Embryonic facial prominence (tissue), 1 donor: ENCODE measurements around the gene OR13H1.
"Not testable (repeated sequence)": the region's sequence is repeated elsewhere in the genome, so short reads cannot be mapped to it uniquely, and the experiment has no call there.

Experiments
- DNase-seq: peaks from one replicate; pipeline ENCODE4 v3.0.0-alpha.2; 2016; ENCODE audit errors: extremely low spot score

OR13H1 gene

DNA sequence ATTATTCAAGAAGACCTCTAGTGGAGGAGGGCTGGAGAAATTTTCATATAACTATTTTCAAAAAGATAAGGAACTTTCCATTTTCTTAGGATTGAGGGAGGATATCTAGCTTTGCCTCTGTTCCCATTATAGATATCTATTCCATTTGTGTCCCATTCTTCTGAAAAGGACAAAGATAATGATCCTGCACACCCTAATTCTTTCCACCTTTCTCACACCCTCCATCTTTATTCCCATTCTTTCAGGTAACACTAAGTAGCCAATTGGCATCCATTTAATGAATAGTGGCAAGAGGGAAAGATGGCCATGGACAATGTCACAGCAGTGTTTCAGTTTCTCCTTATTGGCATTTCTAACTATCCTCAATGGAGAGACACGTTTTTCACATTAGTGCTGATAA, at the start of gene OR13H1:
TSS of gene OR13H1 (plus strand) at position 301 of the 400 bp plus-strand sequence. CDS start at position 301, 0 bp downstream.
- no peak for DNase-seq

DNA sequence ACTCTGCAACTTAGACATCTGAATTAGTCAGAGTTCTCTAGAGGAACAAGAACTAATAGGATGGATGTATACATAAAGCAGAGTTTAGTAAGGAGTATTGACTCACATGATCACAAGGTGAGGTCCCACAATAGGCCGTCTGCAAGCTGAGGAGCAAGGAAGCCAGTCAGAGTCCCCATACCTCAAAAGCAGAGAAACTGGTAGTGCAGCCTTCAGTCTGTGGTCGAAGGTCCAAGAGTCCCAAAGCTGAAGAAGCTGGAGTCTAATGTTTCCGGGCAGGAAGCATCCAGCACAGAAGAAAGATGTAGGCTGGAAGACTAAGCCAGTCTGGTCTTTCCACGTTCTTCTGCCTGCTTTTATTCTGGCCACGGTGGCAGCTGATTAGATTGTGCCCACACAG, 42.3 kb upstream of the OR13H1 start:
- not testable (repeated sequence) for DNase-seq

- no peak for DNase-seq
Measured at GRCh38 chrX:131513159-131513914, 30.5 kb upstream of the OR13H1 start.

GRCh38 chrX:131521824-131522223, 22.1 kb upstream of the OR13H1 start:
- no peak for DNase-seq

GRCh38 chrX:131544218-131544617, 344 bp downstream of the OR13H1 start:
- DNase-seq = no peak

DNA sequence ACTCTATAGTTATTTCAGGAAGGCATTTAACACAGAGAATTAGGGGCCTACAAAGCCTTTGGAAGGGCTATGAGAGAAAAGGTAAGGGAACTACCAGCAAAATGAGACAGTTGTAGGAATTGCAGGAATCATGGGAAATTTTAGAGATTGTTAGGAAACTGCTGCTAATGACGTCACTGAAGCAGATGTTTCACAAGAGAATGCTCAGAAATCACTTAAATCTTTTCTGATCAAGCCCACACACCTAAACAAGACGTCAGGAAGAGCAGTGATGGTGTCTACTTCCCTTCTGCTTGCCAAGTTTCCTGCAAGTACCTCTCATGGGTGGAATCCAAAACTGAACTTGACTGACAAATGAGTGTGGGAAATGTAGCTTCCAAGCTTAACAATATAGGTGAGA, 5.1 kb downstream of the OR13H1 start:
- DNase-seq = no peak

GRCh38 chrX:131552453-131552852, 8.6 kb downstream of the OR13H1 start:
- not testable (repeated sequence) for DNase-seq

- no peak for DNase-seq
Measured at GRCh38 chrX:131558562-131558961, 14.7 kb downstream of the OR13H1 start.

DNA sequence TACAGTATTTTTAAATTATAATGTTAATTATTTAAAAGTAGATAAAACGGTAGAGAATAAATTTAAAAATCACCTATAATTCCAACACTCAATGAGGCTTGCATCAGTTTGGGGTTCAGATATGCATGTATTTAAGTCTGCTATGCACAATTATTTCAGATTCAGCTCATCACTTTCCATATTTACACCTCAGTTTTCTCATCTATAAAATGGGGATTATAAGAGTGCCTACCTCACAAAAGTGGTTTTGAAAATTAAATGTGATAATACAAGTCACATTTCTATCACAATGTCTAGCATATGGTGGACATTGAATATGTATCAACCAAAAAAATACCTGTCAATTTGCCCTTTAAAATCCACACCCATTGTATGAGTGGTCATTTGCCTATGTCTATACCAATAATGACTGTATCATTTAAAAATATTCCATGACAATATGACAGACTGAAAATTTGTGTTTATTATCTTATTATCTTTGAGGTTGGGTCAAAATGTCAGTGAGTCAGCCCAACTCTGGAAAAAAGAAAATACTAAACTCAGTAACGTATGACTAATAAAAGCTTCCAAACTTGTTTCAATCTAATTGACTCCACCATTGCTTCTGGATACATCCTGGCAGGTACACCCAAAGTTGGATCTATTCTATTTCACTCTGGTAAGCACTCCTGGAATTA, 20.8 kb downstream of the OR13H1 start:
- no peak for DNase-seq

DNA sequence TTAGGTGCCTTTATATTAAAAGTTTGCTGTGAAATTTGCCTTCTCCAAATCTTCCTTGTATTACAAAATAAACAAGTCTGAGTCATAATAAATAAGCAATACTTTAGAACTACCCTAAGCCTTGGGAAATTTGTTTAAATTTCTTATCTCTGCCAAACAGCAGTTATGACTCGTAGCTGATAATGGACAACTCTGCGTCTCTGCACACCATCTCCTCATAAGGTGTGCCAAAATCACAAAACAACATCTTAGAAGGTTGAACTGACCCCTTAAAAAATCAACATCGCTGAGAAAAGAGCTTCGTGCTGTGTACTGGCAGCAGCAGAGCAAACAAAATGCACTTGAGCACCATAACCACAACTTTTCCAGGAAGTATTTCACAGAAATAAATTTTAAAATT, 22.0 kb downstream of the OR13H1 start:
- DNase-seq = no peak

DNA sequence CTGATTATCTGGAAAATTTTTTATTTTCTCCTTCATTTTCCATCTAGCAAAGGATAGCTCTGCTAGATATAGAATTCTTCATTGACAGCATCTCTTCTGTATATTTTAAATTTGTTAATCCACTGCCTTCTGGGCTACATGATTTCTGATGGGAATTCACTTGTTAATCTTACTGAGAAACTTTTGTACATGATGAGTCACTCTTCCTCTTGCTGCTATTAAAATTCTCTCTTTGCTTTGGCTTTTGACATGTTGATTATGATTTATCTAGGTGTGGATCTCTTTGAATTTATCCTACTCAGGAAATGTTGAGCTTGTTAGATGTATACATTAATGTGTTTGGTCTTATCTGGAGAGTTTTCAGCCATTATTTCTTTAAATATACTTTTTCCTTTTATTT, 27.5 kb downstream of the OR13H1 start:
- DNase-seq = no peak

DNA sequence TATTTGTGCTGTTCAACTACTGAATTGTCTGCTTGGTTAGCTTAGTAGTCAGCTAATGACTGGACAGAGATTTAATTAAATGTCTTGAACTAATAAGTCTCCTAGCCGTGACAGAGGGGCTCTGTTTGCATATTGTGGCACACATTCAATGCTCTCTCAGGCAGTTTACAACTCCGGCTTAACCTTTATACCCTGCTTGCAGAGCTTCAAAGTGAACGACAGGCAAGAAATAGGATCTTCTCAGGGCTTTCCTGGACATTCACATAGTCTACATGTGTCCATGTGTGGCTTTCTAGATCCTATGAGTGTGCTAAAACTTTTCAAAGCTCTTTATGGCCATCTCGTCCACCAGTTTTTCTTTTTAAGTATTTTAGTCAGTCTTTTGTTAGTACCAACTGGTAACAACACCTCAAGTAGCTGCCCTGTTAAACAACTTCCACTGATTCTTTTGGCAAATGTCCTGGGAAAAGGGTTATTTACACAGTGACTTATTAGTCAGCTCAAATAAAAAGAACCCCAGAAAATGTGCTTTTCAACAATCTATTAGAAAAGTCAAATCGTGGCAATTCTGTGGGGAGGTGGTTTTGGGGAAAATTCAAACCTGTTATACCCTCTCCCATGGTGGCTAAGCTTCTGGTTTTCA, 28.6 kb downstream of the OR13H1 start:
- no peak for DNase-seq

DNA sequence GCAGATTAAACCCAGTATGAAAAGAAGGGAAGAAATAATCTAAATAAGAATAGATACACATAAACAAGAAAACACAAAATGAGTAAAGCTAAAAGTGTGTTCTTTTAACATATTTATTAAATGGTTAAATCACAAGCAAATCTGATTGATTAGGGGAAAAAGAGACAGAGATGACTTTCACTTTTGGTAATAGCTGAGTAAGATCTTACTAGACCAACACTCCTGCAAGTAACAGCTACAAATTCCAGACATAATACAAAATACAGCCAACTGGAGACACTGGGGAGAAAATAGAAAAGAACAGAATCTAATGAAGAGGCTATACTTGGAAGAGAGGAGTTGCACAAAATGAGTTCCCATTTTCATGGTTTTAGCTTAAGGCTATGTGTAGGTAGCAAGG, 33.5 kb downstream of the OR13H1 start:
- DNase-seq = no peak

- DNase-seq = no peak
Measured at GRCh38 chrX:131577999-131578734, 34.3 kb downstream of the OR13H1 start.

DNA sequence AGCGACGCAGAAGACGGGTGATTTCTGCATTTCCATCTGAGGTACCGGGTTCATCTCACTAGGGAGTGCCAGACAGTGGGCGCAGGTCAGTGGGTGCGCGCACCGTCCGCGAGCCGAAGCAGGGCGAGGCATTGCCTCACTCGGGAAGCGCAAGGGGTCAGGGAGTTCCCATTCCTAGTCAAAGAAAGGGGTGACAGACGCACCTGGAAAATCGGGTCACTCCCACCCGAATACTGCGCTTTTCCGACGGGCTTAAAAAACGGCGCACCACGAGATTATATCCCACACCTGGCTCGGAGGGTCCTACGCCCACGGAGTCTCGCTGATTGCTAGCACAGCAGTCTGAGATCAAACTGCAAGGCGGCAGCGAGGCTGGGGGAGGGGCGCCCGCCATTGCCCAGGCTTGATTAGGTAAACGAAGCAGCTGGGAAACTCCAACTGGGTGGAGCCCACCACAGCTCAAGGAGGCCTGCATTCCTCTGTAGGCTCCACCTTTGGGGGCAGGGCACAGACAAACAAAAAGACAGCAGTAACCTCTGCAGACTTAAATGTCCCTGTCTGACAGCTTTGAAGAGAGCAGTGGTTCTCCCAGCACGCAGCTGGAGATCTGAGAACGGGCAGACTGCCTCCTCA, 35.0 kb downstream of the OR13H1 start:
- DNase-seq = not testable (repeated sequence)

DNA sequence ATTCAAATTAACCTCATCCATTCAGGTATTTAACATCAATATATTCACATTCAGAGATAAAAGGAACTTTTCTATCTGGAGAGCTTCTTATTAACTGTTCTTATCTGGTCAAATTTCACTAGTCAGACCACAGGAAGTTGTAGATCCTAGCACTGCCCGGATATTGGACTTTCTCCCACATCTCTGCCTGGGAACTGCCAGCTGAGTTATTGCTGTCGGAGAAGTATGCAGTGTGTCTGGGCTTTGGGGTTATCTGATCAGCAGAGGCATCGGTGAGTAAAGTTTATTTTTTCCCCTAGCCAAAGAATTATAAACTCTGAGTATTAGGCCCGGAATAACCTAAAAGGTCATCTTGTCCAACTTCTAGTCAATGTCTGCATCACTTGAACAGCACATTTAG, 45.1 kb downstream of the OR13H1 start:
- no peak for DNase-seq
